Vagina (tissue), 2 donors: ENCODE results near the gene PCNX2.

Source experiments
- CTCF ChIP-seq, 3 experiments: fragments of 450-650 bp in 2 of 3; fragments of 200-600 bp in 1 of 3; sonication (generic) in 1 of 3; IDR thresholded peaks; one replicate each; pipeline ENCODE4 v1.5.1; 2017 to 2019; ENCODE audit warnings: antibody characterized with exemption in 3 of 3, mild to moderate bottlenecking in 2 of 3, moderate library complexity in 2 of 3
- POLR2A ChIP-seq, 2 donors: fragments of 450-650 bp; IDR thresholded peaks; one replicate each; pipeline ENCODE4 v1.6.1; 2017; ENCODE audit warnings: antibody characterized with exemption in 2 of 2, mild to moderate bottlenecking in 2 of 2, moderate library complexity in 2 of 2
- POLR2AphosphoS5 ChIP-seq, 2 donors: sonication (generic); formaldehyde crosslinking; IDR thresholded peaks; one replicate each; pipeline ENCODE4 v1.9.0; 2017; ENCODE audit warnings: antibody characterized with exemption in 2 of 2, mild to moderate bottlenecking in 2 of 2, low read depth in 1 of 2; ENCODE audit not compliant: insufficient read depth in 1 of 2

- TF ChIP-seq CTCF (IDR thresholded peaks at IDR 0.05) (no peak), POLR2AphosphoS5 (IDR thresholded peaks at IDR 0.05; ENCODE audit: insufficient read depth in 1 of 2, low read depth in 1 of 2) (no peak), POLR2A (IDR thresholded peaks at IDR 0.05) (no peak)
Measured at GRCh38 chr1:233257786-233258185, 37.7 kb downstream of the PCNX2 start.
